Stimulated activated CD8-positive, alpha-beta memory T cell treated with anti-CD3 and anti-CD28 coated beads, Interleukin-2, amount 100 ng/mL, for 1 hour (primary cell): ENCODE results near the gene MAP3K13.
A peak's percentile ranks its signal among the peaks of the same experiment; 100 is the strongest.
"Not testable (repeated sequence)": the region's sequence is repeated elsewhere in the genome, so short reads cannot be mapped to it uniquely, and the experiment has no call there.

Experiments used
- DNase-seq, 2 donors: peaks; one replicate each; pipeline ENCODE4 v3.0.0-alpha.2; 2020; ENCODE audit warnings: low read depth in 2 of 2

Gene MAP3K13

GRCh38 chr3:185342459-185343174, 20.3 kb upstream of the MAP3K13 start:
- no peak for DNase-seq

GRCh38 chr3:185347399-185347798, 15.5 kb upstream of the MAP3K13 start:
- DNase-seq, result no peak

GRCh38 chr3:185350841-185351240, 12.1 kb upstream of the MAP3K13 start:
- no peak for DNase-seq

- DNase-seq, result no peak
Measured at GRCh38 chr3:185351396-185351795, 11.5 kb upstream of the MAP3K13 start.

- DNase-seq, result no peak
Measured at GRCh38 chr3:185353225-185353624, 9.7 kb upstream of the MAP3K13 start.

- DNase-seq, result peak; percentile 15 to 21
Measured at GRCh38 chr3:185353823-185354614, 8.9 kb upstream of the MAP3K13 start.

- no peak for DNase-seq
Measured at GRCh38 chr3:185356499-185356898, 6.4 kb upstream of the MAP3K13 start.

GRCh38 chr3:185361920-185362319, 1.0 kb upstream of the MAP3K13 start:
- no peak for DNase-seq

- DNase-seq, result no peak
Measured at GRCh38 chr3:185363662-185364203, 797 bp downstream of the MAP3K13 start.

GRCh38 chr3:185365291-185366073, 2.5 kb downstream of the MAP3K13 start:
- DNase-seq, result no peak

- no peak for DNase-seq
Measured at GRCh38 chr3:185366074-185366335, 3.1 kb downstream of the MAP3K13 start.

- no peak for DNase-seq
Measured at GRCh38 chr3:185366913-185367312, 4.0 kb downstream of the MAP3K13 start.

- not testable (repeated sequence) for DNase-seq
Measured at GRCh38 chr3:185370349-185370748, 7.4 kb downstream of the MAP3K13 start.

- DNase-seq, result no peak
Measured at GRCh38 chr3:185371306-185372074, 8.6 kb downstream of the MAP3K13 start.

GRCh38 chr3:185381320-185382058, 18.6 kb downstream of the MAP3K13 start:
- DNase-seq, result no peak

GRCh38 chr3:185382154-185382553, 19.2 kb downstream of the MAP3K13 start:
- DNase-seq, result no peak

GRCh38 chr3:185386515-185386914, 23.6 kb downstream of the MAP3K13 start:
- not testable (repeated sequence) for DNase-seq

- DNase-seq, result no peak
Measured at GRCh38 chr3:185387646-185388045, 24.7 kb downstream of the MAP3K13 start.

- DNase-seq, result no peak
Measured at GRCh38 chr3:185393055-185393454, 30.1 kb downstream of the MAP3K13 start.

- DNase-seq, result no peak
Measured at GRCh38 chr3:185397676-185398075, 34.7 kb downstream of the MAP3K13 start.
